ENCODE data around the gene PKNOX2. TPM values are rescaled to one million over a fixed set of nuclear protein-coding genes. Genes with fewer than 3 reads are reported as not detected.

The PKNOX2 gene
- total and polyA plus RNA-seq, 10 donors = 0.80 to 8.9 (median 3.5) TPM

DNA sequence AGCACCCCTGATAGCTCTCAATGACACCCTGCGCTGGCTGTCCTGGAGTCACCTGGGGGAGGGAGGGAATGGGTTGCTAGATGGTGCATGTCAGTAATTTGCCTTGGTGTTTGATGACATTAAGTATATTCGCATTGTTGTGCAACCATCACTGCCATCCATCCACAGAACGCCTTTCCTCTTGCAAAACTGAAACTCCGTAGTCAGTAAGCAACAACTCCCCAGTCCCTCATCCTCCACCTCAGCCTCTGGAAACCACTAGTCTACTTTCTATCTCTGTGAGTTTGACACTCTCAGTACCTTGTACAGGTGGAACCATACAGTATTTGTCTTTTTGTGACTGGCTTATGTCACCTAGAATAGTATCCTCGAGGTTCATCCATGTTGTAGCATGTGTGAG lies 62.6 kb downstream of the PKNOX2 start:
- TF ChIP-seq POLR2AphosphoS5 (IDR thresholded peaks at IDR 0.05) = no peak
- TF ChIP-seq POLR2A (IDR thresholded peaks at IDR 0.05) = no peak
- TF ChIP-seq, protein P1, sequence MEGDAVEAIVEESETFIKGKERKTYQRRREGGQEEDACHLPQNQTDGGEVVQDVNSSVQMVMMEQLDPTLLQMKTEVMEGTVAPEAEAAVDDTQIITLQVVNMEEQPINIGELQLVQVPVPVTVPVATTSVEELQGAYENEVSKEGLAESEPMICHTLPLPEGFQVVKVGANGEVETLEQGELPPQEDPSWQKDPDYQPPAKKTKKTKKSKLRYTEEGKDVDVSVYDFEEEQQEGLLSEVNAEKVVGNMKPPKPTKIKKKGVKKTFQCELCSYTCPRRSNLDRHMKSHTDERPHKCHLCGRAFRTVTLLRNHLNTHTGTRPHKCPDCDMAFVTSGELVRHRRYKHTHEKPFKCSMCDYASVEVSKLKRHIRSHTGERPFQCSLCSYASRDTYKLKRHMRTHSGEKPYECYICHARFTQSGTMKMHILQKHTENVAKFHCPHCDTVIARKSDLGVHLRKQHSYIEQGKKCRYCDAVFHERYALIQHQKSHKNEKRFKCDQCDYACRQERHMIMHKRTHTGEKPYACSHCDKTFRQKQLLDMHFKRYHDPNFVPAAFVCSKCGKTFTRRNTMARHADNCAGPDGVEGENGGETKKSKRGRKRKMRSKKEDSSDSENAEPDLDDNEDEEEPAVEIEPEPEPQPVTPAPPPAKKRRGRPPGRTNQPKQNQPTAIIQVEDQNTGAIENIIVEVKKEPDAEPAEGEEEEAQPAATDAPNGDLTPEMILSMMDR (IDR thresholded peaks at IDR 0.05 in 8 of 11, conservative IDR thresholded peaks at IDR 0.05 in 3 of 11) = no peak
- Histone ChIP-seq H3K9me3 (no peaks in the 10 kb centered on the region), H3K4me3 (no peak overlapping the region)

DNA sequence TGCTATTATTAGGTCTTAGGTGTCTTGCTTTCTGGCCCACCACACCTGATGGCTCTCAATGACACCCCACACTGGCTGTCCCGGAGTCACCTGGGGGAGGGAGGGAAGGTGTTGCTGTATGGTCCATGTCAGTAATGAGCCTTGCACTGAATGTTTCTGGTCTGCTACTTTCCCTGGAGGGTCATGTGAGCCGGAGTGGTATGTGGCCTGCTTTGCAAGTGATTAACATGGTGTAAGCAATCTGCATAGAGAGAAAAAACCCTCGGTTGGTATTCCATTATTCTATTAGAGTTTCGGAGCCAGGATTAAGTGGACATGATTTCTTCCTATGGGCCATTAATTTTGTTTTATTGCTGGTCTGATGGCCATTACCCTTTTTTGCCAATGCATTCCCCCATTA lies 63.9 kb downstream of the PKNOX2 start:
- H3K36me3 ChIP-seq = no peaks in the 10 kb centered on the region
- H3K27me3 ChIP-seq (replicated peaks in 1 of 7) = peaks cover 0 to 3% (median 0%) of the 10 kb centered on the region in 7 donors
- no peaks in the 10 kb centered on the region for H3K9me3 ChIP-seq
- H3K4me1 ChIP-seq = peaks cover 0 to 9% (median 4%) of the 10 kb centered on the region in 6 donors
- WGBS, 5 donors = 74 to 87% (median 85%) methylated on average over 4 of the region's 4 CpGs
- no peak for DNase-seq
- TF ChIP-seq POLR2A (IDR thresholded peaks at IDR 0.05) (no peak), POLR2AphosphoS5 (IDR thresholded peaks at IDR 0.05) (no peak)
- TF ChIP-seq, protein P1 (IDR thresholded peaks at IDR 0.05 in 8 of 11, conservative IDR thresholded peaks at IDR 0.05 in 3 of 11) = no peak
- no peak overlapping the region for H3K27ac ChIP-seq
- intact Hi-C loops (cut with DNase I; ENCODE audit: low total_unique reads) = no loop called here
- no peak overlapping the region for H3K4me3 ChIP-seq

More for the DNA sequence above, 62.6 kb downstream of the PKNOX2 start:
- peaks cover 0 to 2% (median 0%) of the 10 kb centered on the region in 7 donors for H3K27me3 ChIP-seq (replicated peaks in 1 of 7)
- WGBS, 5 donors = 51 to 80% (median 68%) methylated on average over 5 of the region's 5 CpGs
- intact Hi-C loops (cut with DNase I; ENCODE audit: low total_unique reads) = no loop called here
- no peak for DNase-seq
- no peaks in the 10 kb centered on the region for H3K36me3 ChIP-seq
- peaks cover 0 to 11% (median 4%) of the 10 kb centered on the region in 6 donors for H3K4me1 ChIP-seq
- no peak overlapping the region for H3K27ac ChIP-seq

DNA sequence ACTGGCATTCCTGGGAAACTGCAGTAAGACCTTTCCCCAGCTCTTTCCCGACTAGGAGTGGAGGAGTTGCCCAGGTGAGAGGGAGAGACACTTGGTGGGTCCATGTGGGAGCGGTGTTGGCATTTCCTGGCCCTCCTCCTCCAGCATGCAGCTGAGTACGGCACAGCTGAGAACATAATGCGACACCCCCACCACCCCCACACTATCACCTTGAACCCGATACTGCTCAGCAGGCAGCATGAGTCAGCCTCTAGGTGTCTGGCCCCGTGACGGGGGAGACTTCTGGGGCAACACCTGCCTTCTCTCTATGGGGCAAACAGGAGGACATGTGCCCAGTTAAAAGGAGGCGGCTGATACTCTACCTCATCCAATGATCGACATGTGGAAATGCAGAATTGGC lies 64.4 kb downstream of the PKNOX2 start:
- Histone ChIP-seq H3K9me3 (no peaks in the 10 kb centered on the region), H3K27me3 (replicated peaks in 1 of 7) (peaks cover 0 to 6% (median 0%) of the 10 kb centered on the region in 7 donors), H3K36me3 (no peaks in the 10 kb centered on the region), H3K27ac (no peak overlapping the region), H3K4me3 (no peak overlapping the region), H3K4me1 (peaks cover 0 to 8% (median 2%) of the 10 kb centered on the region in 6 donors)
- intact Hi-C loops (cut with DNase I; ENCODE audit: low total_unique reads) = no loop called here
- TF ChIP-seq POLR2A (IDR thresholded peaks at IDR 0.05) (no peak), POLR2AphosphoS5 (IDR thresholded peaks at IDR 0.05) (no peak)
- TF ChIP-seq, protein P1 (IDR thresholded peaks at IDR 0.05 in 8 of 11, conservative IDR thresholded peaks at IDR 0.05 in 3 of 11) = no peak
- 76 to 89% (median 84%) methylated on average over 9 of the region's 9 CpGs for WGBS, 5 donors
- DNase-seq = no peak

DNA sequence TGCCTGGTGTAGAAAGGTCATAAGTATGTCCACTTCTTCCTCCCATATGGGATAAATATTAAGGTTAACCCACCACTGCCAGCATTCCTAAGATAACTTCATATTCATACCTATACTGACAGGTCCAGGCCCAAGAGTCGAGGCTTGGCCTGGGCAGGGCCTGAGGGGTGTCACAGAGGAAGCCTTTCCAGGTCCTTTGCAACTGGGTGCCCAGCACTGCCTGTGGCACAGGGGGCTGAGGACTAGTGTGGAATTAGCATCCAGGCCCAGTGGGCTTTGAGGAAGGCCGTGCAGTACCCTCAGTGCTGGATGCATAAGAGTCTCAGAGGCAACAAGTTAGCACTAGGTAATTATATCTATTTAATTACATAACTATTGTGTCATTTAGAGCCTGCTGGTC lies 65.4 kb downstream of the PKNOX2 start:
- Histone ChIP-seq H3K36me3 (no peaks in the 10 kb centered on the region), H3K27me3 (replicated peaks in 1 of 7) (peaks cover 0 to 8% (median 0%) of the 10 kb centered on the region in 7 donors), H3K4me3 (no peak overlapping the region), H3K27ac (no peak overlapping the region), H3K9me3 (no peaks in the 10 kb centered on the region), H3K4me1 (peaks cover 0 to 10% (median 3%) of the 10 kb centered on the region in 6 donors)
- intact Hi-C loops (cut with DNase I; ENCODE audit: low total_unique reads) = no loop called here
- no peak for DNase-seq
- 76 to 91% (median 81%) methylated on average over 2 of the region's 2 CpGs; no CpG with 5 or more reads in 1 of the 5 donors for WGBS, 5 donors
- TF ChIP-seq, protein P1 (IDR thresholded peaks at IDR 0.05 in 8 of 11, conservative IDR thresholded peaks at IDR 0.05 in 3 of 11) = no peak
- TF ChIP-seq POLR2A (IDR thresholded peaks at IDR 0.05) (no peak), POLR2AphosphoS5 (IDR thresholded peaks at IDR 0.05) (no peak)
